PFSK-1 (cell line): ENCODE data around the gene DYNC2H1.

ENCODE experiments used
- FOXP2 ChIP-seq: optimal IDR thresholded peaks from 2 replicates; pipeline ENCODE3; 2011; ENCODE audit warnings: borderline replicate concordance, control low read depth, inconsistent platforms; ENCODE audit not compliant: insufficient read depth; ENCODE audit errors: extremely low read length, extremely low read depth
- POLR2AphosphoS5 ChIP-seq: IDR thresholded peaks from 2 replicates; pipeline ENCODE4 v1.6.1; 2012; ENCODE audit warnings: low read depth, mild to moderate bottlenecking, control low read depth, low read length, moderate library complexity
- SIN3A ChIP-seq: IDR thresholded peaks from 2 replicates; pipeline ENCODE4 v1.6.1; 2012; ENCODE audit warnings: mild to moderate bottlenecking, low read length, moderate library complexity, borderline replicate concordance; ENCODE audit not compliant: insufficient read depth
- TF ChIP-seq, protein P1 (sequence below), 2 experiments: IDR thresholded peaks; 2 replicates each; pipeline versions ENCODE4 v1.6.1 to v1.8.0; 2011 to 2012; ENCODE audit warnings: low read depth in 2 of 2, low read length in 2 of 2, control low read depth in 1 of 2, inconsistent platforms in 1 of 2, mild to moderate bottlenecking in 1 of 2, moderate library complexity in 1 of 2; ENCODE audit not compliant: insufficient read depth in 1 of 2

DNA sequence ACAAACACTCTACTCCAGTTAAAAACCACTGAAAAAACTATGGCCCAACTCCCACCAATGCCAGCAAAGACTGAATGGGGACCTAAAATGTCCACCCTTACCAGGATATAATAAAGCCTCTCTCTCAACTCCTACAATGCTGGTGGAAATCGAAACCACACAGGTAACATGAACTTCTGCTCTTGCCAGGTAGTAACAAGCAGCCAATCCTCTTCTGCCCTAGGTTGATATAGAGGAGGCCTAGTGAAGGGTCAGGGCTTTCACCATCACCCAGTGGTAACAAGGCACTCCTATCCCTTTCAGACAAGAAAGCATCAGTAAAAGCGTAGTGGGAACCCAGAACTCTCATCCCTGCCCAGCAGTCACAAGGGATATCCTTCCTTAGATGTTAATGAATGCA lies 39.9 kb upstream of the DYNC2H1 start:
- TF ChIP-seq, protein P1, sequence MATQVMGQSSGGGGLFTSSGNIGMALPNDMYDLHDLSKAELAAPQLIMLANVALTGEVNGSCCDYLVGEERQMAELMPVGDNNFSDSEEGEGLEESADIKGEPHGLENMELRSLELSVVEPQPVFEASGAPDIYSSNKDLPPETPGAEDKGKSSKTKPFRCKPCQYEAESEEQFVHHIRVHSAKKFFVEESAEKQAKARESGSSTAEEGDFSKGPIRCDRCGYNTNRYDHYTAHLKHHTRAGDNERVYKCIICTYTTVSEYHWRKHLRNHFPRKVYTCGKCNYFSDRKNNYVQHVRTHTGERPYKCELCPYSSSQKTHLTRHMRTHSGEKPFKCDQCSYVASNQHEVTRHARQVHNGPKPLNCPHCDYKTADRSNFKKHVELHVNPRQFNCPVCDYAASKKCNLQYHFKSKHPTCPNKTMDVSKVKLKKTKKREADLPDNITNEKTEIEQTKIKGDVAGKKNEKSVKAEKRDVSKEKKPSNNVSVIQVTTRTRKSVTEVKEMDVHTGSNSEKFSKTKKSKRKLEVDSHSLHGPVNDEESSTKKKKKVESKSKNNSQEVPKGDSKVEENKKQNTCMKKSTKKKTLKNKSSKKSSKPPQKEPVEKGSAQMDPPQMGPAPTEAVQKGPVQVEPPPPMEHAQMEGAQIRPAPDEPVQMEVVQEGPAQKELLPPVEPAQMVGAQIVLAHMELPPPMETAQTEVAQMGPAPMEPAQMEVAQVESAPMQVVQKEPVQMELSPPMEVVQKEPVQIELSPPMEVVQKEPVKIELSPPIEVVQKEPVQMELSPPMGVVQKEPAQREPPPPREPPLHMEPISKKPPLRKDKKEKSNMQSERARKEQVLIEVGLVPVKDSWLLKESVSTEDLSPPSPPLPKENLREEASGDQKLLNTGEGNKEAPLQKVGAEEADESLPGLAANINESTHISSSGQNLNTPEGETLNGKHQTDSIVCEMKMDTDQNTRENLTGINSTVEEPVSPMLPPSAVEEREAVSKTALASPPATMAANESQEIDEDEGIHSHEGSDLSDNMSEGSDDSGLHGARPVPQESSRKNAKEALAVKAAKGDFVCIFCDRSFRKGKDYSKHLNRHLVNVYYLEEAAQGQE (IDR thresholded peaks at IDR 0.05; ENCODE audit: insufficient read depth in 1 of 2, low read depth in 2 of 2, low read length in 2 of 2): no peak
- TF ChIP-seq POLR2AphosphoS5 (no peak), FOXP2 (no peak), SIN3A (no peak)
